Activated naive CD8-positive, alpha-beta T cell treated with anti-CD3 and anti-CD28 coated beads, Interleukin-2, amount 10 ng/mL, durations not matched to agents 7 days and 5 days (primary cell): ENCODE results near the gene CLDN3. TPM values are rescaled to one million over a fixed set of nuclear protein-coding genes. Genes with fewer than 3 reads are reported as not detected.
"Not testable (repeated sequence)": the region's sequence is repeated elsewhere in the genome, so short reads cannot be mapped to it uniquely, and the experiment has no call there.

Experiments used
- ATAC-seq: fragments of 150-1000 bp; cut with Tn5 transposase; one replicate; pipeline ENCODE4 v1.10.0; 2021; ENCODE audit warnings: low read depth, moderate library complexity
- POLR2A ChIA-PET: fragments of 350-600 bp; sonication (Branson Sonifier 250); formaldehyde crosslinking; loops from one replicate; lab custom pipeline; 2021; ENCODE audit warnings: antibody characterized with exemption; lab: Charles Lee
- DNase-seq: peaks from one replicate; pipeline ENCODE4 v3.0.0; 2021
- H3K27ac Mint-ChIP-seq: one replicate; pipeline ENCODE4 v1.8.0; 2022; ENCODE audit warnings: mild to moderate bottlenecking, mixed read lengths
- H3K27me3 Mint-ChIP-seq: one replicate; pipeline ENCODE4 v1.8.0; 2022; ENCODE audit warnings: mild to moderate bottlenecking, moderate library complexity, mixed read lengths
- H3K36me3 Mint-ChIP-seq: one replicate; pipeline ENCODE4 v1.8.0; 2021; ENCODE audit warnings: mild to moderate bottlenecking, mixed read lengths
- H3K4me1 Mint-ChIP-seq: one replicate; pipeline ENCODE4 v1.8.0; 2021; ENCODE audit warnings: mixed read lengths
- H3K4me3 Mint-ChIP-seq: one replicate; pipeline ENCODE4 v1.8.0; 2022; ENCODE audit warnings: mild to moderate bottlenecking, moderate library complexity, mixed read lengths
- H3K9me3 Mint-ChIP-seq: one replicate; pipeline ENCODE4 v1.8.0; 2021; ENCODE audit warnings: mixed read lengths
- total RNA-seq, 2 experiments: library from RNA; stranded (reverse); gene quantifications; one replicate each; pipeline ENCODE4 v1.2.3, GENCODE V29; 2021

The CLDN3 gene
- total RNA-seq, 2 experiments from 2014 or later, result not detected

DNA sequence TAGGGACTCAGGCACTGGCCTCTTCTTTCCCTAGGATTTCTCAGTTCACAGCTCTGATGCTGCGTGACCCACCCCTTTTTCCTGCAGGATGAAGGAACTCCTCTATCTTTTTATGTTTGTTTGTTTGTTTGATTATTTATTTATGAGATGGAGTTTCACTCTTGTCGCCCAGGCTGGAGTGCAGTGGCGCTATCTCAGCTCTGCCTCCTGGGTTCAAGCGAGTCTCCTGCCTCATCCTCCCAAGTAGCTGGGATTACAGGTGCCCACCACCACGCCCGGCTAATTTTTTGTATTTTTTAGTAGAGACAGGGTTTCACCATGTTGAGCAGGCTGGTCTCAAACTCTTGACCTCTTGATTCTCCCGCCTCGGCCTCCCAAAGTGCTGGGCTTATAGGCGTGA, 49.6 kb downstream of the CLDN3 start:
- Mint-ChIP-seq H3K27me3 (peaks cover 32% of the 10 kb centered on the region), H3K4me3 (peak overlapping the region; percentile 77), H3K4me1 (peaks cover 28% of the 10 kb centered on the region), H3K27ac (peak overlapping the region; percentile 62)
- ATAC-seq, DNase-seq, H3K36me3 Mint-ChIP-seq, H3K9me3 Mint-ChIP-seq: not testable (repeated sequence)
- POLR2A ChIA-PET, result interaction anchor here (1.5 kb wide), 1 partner anchor 16 kb away, joined by 3 read pairs; no protein-coding TSS in a partner anchor

DNA sequence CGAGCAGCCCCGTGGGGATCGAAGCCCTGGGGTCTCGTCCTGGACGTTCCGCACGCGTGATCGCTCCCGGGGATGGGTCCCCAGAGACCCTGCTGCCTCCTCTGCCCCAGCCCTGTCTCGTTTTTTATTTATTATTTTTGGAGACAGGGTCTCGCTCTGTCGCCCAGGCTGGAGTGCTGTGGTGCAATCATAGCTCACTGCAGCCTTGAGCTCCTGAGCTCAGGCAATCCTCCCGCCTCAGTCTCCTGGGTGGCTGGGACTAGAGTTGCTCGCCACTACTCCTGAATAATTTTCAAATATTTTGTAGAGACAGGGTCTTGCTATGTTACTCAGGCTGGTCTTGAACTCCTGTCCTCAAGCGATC, 50.3 kb downstream of the CLDN3 start:
- peaks cover 32% of the 10 kb centered on the region for H3K27me3 Mint-ChIP-seq
- H3K4me1 Mint-ChIP-seq, result peaks cover 28% of the 10 kb centered on the region
- DNase-seq (no peak), ATAC-seq (no peak)
- no peaks in the 10 kb centered on the region for H3K9me3 Mint-ChIP-seq
- peak overlapping the region; percentile 77 for H3K4me3 Mint-ChIP-seq
- no peaks in the 10 kb centered on the region for H3K36me3 Mint-ChIP-seq
- POLR2A ChIA-PET, result interaction anchor here (0.8 to 1.5 kb wide), 4 partner anchors 15 to 123 kb away, joined by 3 read pairs; partner anchors contain the start of genes ABHD11 and METTL27
- H3K27ac Mint-ChIP-seq, result peak overlapping the region; percentile 62

Other genes starting within 250 kb of the CLDN3 start
- gene BAZ1B, start 248.0 kb downstream of the CLDN3 start, total RNA-seq, result 10 to 100 TPM; 90.5 to 93.0 TPM
- 10 to 100 TPM; 64.1 to 71.9 TPM for gene BCL7B, start 212.6 kb downstream of the CLDN3 start, total RNA-seq
- 10 to 100 TPM; 21.3 to 25.0 TPM for gene TBL2, start 191.7 kb downstream of the CLDN3 start, total RNA-seq
- not detected for gene MLXIPL, start 145.7 kb downstream of the CLDN3 start, total RNA-seq
- under 1 TPM; 0.45 to 0.86 TPM for gene VPS37D, start 102.4 kb downstream of the CLDN3 start, total RNA-seq
- gene DNAJC30, start 86.8 kb downstream of the CLDN3 start, total RNA-seq, result 10 to 100 TPM; 10.0 to 10.7 TPM
- 10 to 100 TPM; 58.7 to 64.1 TPM for gene BUD23, start 86.7 kb downstream of the CLDN3 start, total RNA-seq
- 1 to 10 TPM; 8.0 to 9.9 TPM for gene STX1A, start 50.6 kb downstream of the CLDN3 start, total RNA-seq
- gene ABHD11, start 31.5 kb downstream of the CLDN3 start, total RNA-seq, result 10 to 100 TPM; 23.4 to 24.7 TPM
- gene CLDN4, start 60.7 kb upstream of the CLDN3 start, total RNA-seq, result under 1 TPM; 0.17 to 0.25 TPM
- under 1 TPM; 0.69 to 0.74 TPM for gene METTL27, start 72.2 kb upstream of the CLDN3 start, total RNA-seq
- not detected for gene TMEM270, start 90.9 kb upstream of the CLDN3 start, total RNA-seq